OCI-LY3 (cell line): Measurements from ENCODE around the gene CEP135.

ENCODE experiments used
- H2AFZ ChIP-seq: fragments of 200-600, 300-600 bp; shearing (Covaris generic); 2 replicates; pipeline ENCODE4 v1.6.0; 2014; ENCODE audit warnings: antibody characterized with exemption, low read depth, low read length
- H3K27ac ChIP-seq: fragments of 200-600, 300-600 bp; sonication (generic); 2 replicates; pipeline ENCODE4 v1.5.1; 2014; ENCODE audit warnings: mild to moderate bottlenecking, low read length, moderate library complexity, mixed read lengths
- H3K27me3 ChIP-seq: fragments of 200-600, 300-600 bp; sonication (generic); 2 replicates; pipeline ENCODE4 v1.6.1; 2014; ENCODE audit warnings: low read depth, low read length, mixed read lengths
- H3K36me3 ChIP-seq: fragments of 200-600, 300-600 bp; sonication (generic); replicated peaks from 2 replicates; pipeline ENCODE3; 2014; ENCODE audit warnings: low read depth, low read length, mixed read lengths
- H3K4me1 ChIP-seq: fragments of 300-600, 200-600 bp; sonication (generic); 2 replicates; pipeline ENCODE4 v1.6.1; 2014; ENCODE audit warnings: low read length, mixed read lengths
- H3K4me2 ChIP-seq: fragments of 200-600, 300-600 bp; sonication (generic); 2 replicates; pipeline ENCODE4 v1.6.1; 2014; ENCODE audit warnings: low read length, mixed read lengths
- H3K4me3 ChIP-seq: fragments of 300-600, 200-600 bp; sonication (generic); 2 replicates; pipeline ENCODE4 v1.5.1; 2014; ENCODE audit warnings: antibody characterized with exemption, mild to moderate bottlenecking, low read length, moderate library complexity
- H3K79me2 ChIP-seq: fragments of 300-600, 200-600 bp; shearing (Covaris generic); 2 replicates; pipeline ENCODE4 v1.6.1; 2014; ENCODE audit warnings: mild to moderate bottlenecking, low read length, mixed read lengths
- H3K9ac ChIP-seq: fragments of 300-600, 200-600 bp; shearing (Covaris generic); 2 replicates; pipeline ENCODE4 v1.6.0; 2014; ENCODE audit warnings: mild to moderate bottlenecking, low read length, moderate library complexity
- H3K9me3 ChIP-seq: fragments of 200-600, 300-600 bp; shearing (Covaris generic); 2 replicates; pipeline ENCODE4 v1.6.1; 2014; ENCODE audit warnings: low read length, mixed read lengths; ENCODE audit not compliant: insufficient read depth
- H4K20me1 ChIP-seq: fragments of 200-600, 300-600 bp; sonication (generic); 2 replicates; pipeline ENCODE4 v1.6.1; 2016; ENCODE audit warnings: low read length, mixed read lengths; ENCODE audit not compliant: insufficient read depth
- CTCF ChIP-seq: fragments of 200-600, 300-600 bp; sonication (generic); IDR thresholded peaks from 2 replicates; pipeline ENCODE4 v1.5.1; 2014; ENCODE audit warnings: antibody characterized with exemption, low read length, low read depth
- EZH2phosphoT487 ChIP-seq: fragments of 200-600 bp; shearing (Covaris generic); IDR thresholded peaks from 2 replicates; pipeline ENCODE4 v1.6.1; 2018; ENCODE audit warnings: antibody characterized with exemption, mixed run types, low read depth

The CEP135 gene

GRCh38 chr4:56028165-56028564, 79.4 kb downstream of the CEP135 start:
- H3K4me3 ChIP-seq = no peak overlapping the region
- TF ChIP-seq EZH2phosphoT487 = no peak
- TF ChIP-seq CTCF = no peak
- no peaks in the 10 kb centered on the region for H3K9me3 ChIP-seq
- H3K9ac ChIP-seq = no peak overlapping the region
- no peak overlapping the region for H3K27ac ChIP-seq
- H3K27me3 ChIP-seq = no peaks in the 10 kb centered on the region
- no peak overlapping the region for H2AFZ ChIP-seq
- no peak overlapping the region for H3K4me2 ChIP-seq
- H3K79me2 ChIP-seq = no peaks in the 10 kb centered on the region
- no peaks in the 10 kb centered on the region for H4K20me1 ChIP-seq
- peaks cover 33% of the 10 kb centered on the region for H3K36me3 ChIP-seq
- H3K4me1 ChIP-seq = no peaks in the 10 kb centered on the region

DNA sequence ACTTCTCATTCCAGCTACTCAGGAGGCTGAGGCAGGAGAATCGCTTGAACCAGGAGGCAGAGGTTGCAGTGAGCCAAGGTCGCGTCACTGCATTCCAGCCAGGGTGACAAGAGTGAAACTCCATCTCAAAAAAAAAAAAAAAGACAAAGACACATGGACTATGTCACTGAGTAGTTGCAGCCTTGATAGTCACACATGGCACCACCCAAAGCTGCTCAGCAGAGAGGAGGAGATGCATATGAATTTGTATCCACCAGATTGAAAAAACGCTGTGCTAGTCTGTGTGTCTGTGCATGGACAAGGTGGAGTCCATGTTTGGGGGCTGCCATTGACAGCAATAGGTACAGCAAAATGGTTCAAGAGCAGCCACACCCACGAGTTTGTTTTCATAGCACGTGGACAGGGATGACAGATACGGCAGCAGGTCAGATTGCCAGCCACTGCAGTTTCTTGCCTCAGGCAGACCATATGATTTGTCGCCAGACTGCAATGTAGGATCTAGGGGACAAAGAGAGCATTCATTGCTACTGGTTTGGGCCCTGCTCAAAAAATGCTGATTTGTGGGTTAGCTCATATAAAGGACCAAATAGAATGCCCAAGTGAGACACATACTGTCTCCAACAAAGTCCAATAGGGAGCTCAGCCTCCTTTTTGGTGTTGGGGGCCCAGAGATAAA, 89.9 kb downstream of the CEP135 start:
- Histone ChIP-seq H4K20me1 (no peaks in the 10 kb centered on the region), H3K4me1 (peaks cover 13% of the 10 kb centered on the region), H3K27ac (no peak overlapping the region), H2AFZ (no peak overlapping the region), H3K79me2 (no peaks in the 10 kb centered on the region), H3K4me3 (no peak overlapping the region), H3K4me2 (no peak overlapping the region), H3K9ac (no peak overlapping the region), H3K27me3 (no peaks in the 10 kb centered on the region), H3K9me3 (no peaks in the 10 kb centered on the region), H3K36me3 (no peaks in the 10 kb centered on the region)
- TF ChIP-seq EZH2phosphoT487 = no peak

- H3K79me2 ChIP-seq = no peaks in the 10 kb centered on the region
- H3K9ac ChIP-seq = no peak overlapping the region
- H4K20me1 ChIP-seq = no peaks in the 10 kb centered on the region
- H2AFZ ChIP-seq = 0 out of 2 replicates have a peak overlapping the region, but pooled peaks have one; percentile 1
- TF ChIP-seq EZH2phosphoT487 (no peak), CTCF (no peak)
- H3K36me3 ChIP-seq = no peaks in the 10 kb centered on the region
- peak overlapping the region; percentile 30 for H3K4me2 ChIP-seq
- H3K27ac ChIP-seq = no peak overlapping the region
- H3K27me3 ChIP-seq = no peaks in the 10 kb centered on the region
- no peaks in the 10 kb centered on the region for H3K9me3 ChIP-seq
- peaks cover 13% of the 10 kb centered on the region for H3K4me1 ChIP-seq
- H3K4me3 ChIP-seq = 0 out of 2 replicates have a peak overlapping the region, but pooled peaks have one; percentile 12
Observed at GRCh38 chr4:56040842-56041241, 92.1 kb downstream of the CEP135 start.

DNA sequence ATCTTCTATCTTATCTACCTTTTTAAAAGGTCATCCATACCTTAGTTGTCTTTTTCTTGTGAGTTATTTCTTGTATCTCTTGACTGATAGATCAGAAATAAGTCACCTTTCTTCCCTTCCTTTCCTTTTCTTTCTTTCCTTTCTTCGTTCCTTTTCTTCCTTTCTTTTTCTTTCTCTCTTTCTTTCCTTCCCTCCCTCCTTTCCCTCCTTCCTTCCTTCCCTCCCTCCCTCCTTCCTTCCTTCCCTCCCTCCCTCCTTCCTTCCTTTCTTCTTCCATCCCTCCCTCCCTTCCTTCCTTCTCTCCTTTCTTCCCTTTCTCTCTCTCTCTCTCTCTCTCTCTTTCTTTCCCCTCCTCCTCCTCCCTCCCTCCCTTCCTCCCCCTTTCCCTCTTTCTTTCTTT, 93.5 kb downstream of the CEP135 start:
- Histone ChIP-seq H2AFZ (no peak overlapping the region), H3K4me3 (no peak overlapping the region), H3K36me3 (no peaks in the 10 kb centered on the region), H3K9me3 (no peaks in the 10 kb centered on the region), H3K9ac (no peak overlapping the region), H3K4me2 (no peak overlapping the region), H4K20me1 (no peaks in the 10 kb centered on the region), H3K4me1 (peaks cover 13% of the 10 kb centered on the region), H3K27ac (no peak overlapping the region), H3K27me3 (no peaks in the 10 kb centered on the region), H3K79me2 (no peaks in the 10 kb centered on the region)
- TF ChIP-seq EZH2phosphoT487 = no peak
- no peak for TF ChIP-seq CTCF
